GM12892 (cell line): ENCODE measurements around the gene CD80.

Experiments
- POLR2A ChIP-seq: IDR thresholded peaks from 2 replicates; pipeline ENCODE4 v1.6.1; 2011; ENCODE audit warnings: low read depth, low read length, control low read depth
- TAF1 ChIP-seq: IDR thresholded peaks from 2 replicates; pipeline ENCODE4 v1.6.1; 2011; ENCODE audit warnings: low read depth, mild to moderate bottlenecking, control low read depth, low read length, borderline replicate concordance

GRCh38 chr3:119569156-119569555 is 9.7 kb upstream of the CD80 start:
- TF ChIP-seq TAF1, result no peak
- no peak for TF ChIP-seq POLR2A
